GM21515 (cell line): ENCODE results near the gene TNFSF4.
"Not testable (repeated sequence)": the region's sequence is repeated elsewhere in the genome, so short reads cannot be mapped to it uniquely, and the experiment has no call there.

Experiments
- ATAC-seq: cut with Tn5 transposase; IDR thresholded peaks from one replicate; pipeline ENCODE4 v1.9.1; 2021; ENCODE audit not compliant: unreplicated experiment

The TNFSF4 gene

GRCh38 chr1:173206816-173207568 is at the start of gene TNFSF4:
Gene TNFSF4 (minus strand): TSS chr1:173207331. CDS start chr1:173207176, 155 bp downstream.
- no peak for ATAC-seq

DNA sequence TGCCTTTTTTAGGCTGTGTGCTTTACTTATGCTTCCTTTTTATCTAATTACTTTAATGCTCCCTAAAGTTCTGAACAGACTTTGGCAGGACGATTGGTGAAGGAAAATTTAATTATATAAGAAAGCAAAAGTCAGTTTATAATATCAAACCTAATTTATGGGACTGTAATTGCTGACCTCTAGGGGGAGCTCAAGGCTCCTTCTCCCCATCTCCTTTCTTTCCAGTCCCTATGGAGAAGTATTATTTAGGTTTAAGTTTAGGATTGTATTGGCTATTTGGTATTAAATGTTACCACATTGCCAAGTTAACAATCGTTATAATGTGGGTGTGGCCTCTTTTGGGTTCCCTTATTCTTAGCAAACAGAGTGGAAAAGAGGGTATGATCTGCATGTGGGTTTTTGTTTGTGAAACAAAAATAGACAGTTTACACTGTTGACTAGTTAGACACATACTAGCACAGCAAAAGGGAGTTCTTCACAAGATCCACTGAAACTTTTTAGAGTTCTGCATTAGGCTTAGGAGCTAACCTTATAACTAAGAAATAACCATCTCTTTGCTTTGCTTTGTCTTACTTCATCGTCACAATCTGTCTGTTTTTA is 48.2 kb upstream of the TNFSF4 start:
- ATAC-seq, result no peak

GRCh38 chr1:173253046-173253445 is 45.9 kb upstream of the TNFSF4 start:
- ATAC-seq, result no peak

GRCh38 chr1:173249349-173249748 is 42.2 kb upstream of the TNFSF4 start:
- no peak for ATAC-seq

DNA sequence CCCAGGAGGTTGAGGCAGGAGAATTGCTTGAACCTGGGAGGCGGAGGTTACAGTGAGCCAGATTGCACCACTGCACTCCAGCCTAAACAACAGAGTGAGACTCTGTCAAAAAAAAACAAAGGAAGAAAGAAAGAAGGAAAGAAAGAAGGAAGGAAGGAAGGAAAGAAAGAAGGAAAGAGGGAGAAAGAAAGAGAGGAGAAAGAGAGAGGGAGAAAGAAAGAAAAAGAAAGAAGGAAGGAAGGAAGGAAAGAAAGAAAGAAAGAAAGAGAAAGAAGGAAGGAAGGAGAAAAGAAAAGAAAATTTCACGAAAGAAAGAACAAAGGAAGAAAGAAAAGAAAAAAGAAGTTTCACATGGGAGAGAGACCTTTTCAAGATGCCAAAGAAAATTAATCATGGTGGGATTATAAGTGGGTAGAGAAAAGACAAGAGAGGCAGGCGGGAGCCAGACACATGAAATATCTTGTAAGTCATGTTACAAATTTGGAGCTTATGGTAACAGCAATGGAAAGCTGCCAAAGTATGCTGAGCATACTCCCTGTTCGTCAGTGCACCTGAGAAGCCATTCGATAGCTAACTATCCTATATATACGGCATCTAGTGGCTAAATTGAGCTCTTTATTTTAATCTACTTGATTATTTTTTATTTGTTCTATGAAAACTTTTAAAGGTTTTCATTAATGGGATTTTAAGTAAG is 41.3 kb upstream of the TNFSF4 start:
- ATAC-seq, result no peak

- ATAC-seq, result no peak
These were observed 38.8 kb upstream of the TNFSF4 start for GRCh38 chr1:173245892-173246291.

DNA sequence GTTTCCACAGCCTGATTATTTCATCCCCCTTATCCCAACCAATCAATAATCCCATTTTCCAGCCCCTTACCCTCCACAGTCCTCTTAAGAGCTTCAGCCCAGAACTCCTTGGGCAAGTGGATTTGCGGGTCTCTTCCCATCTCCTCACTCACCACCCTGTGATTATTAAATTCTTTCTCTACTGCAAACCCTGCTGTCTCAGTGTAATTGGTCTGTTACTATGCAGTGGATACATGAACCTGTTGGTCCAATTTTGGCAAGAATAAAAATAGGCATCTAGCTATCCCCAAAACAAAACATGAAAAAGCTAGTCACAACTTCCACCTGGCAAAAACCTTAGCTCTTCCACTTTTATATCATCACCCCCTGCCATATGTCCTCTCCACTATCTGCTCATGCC is 36.2 kb upstream of the TNFSF4 start:
- no peak for ATAC-seq

GRCh38 chr1:173241528-173242347 is 34.6 kb upstream of the TNFSF4 start:
- ATAC-seq, result no peak

- no peak for ATAC-seq
These were observed 33.5 kb upstream of the TNFSF4 start for GRCh38 chr1:173240609-173241008.

- ATAC-seq, result no peak
These were observed 31.9 kb upstream of the TNFSF4 start for GRCh38 chr1:173239058-173239457.

GRCh38 chr1:173234899-173235298 is 27.8 kb upstream of the TNFSF4 start:
- no peak for ATAC-seq

DNA sequence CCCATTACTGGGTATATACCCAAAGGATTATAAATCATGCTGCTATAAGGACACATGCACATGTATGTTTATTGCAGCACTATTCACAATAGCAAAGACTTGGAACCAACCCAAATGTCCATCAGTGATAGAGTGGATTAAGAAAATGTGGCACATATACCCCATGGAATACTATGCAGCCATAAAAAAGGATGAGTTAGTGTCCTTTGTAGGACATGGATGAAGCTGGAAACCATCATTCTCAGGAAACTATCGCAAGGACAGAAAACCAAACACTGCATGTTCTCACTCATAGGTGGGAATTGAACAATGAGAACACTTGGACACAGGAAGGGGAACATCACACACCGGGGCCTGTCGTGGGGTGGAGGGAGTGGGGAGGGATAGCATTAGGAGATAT is 27.3 kb upstream of the TNFSF4 start:
- not testable (repeated sequence) for ATAC-seq

- not testable (repeated sequence) for ATAC-seq
These were observed 21.9 kb upstream of the TNFSF4 start for GRCh38 chr1:173229031-173229430.

GRCh38 chr1:173224949-173225348 is 17.8 kb upstream of the TNFSF4 start:
- ATAC-seq, result no peak

- ATAC-seq, result no peak
These were observed 17.3 kb upstream of the TNFSF4 start for GRCh38 chr1:173224280-173224892.

- ATAC-seq, result no peak
These were observed 15.9 kb upstream of the TNFSF4 start for GRCh38 chr1:173223031-173223380.

- ATAC-seq, result no peak
These were observed 15.3 kb upstream of the TNFSF4 start for GRCh38 chr1:173222149-173223030.

GRCh38 chr1:173220157-173220556 is 13.0 kb upstream of the TNFSF4 start:
- ATAC-seq, result no peak

DNA sequence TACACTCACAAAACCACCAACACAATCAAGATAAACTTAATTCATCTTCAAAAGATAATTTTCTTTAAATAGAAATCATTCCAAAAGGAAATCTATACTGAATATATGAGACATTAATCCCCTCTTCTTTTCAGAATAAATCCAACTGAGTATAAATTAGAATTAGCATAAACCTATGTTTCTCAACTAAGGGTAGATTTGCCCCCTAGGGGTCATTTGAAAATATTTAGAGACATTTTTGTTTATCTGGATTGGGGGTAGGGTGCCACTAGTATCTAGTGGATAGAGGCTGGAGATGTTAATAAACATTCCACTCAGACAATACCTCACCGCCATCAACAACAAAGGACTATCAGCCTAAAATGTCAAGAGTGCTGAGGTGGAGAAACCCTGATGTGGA is 6.5 kb upstream of the TNFSF4 start:
- ATAC-seq, result no peak

GRCh38 chr1:173212952-173213491 is 5.9 kb upstream of the TNFSF4 start:
- ATAC-seq, result peak; percentile 60
